ENCODE measurements around the gene NAA40. TPM values are rescaled to one million over a fixed set of nuclear protein-coding genes. Genes with fewer than 3 reads are reported as not detected.

Gene NAA40
- total and polyA plus RNA-seq, 2 of the 4 experiments (the other 2 are of a cell fraction) = 15.2 to 24.7 TPM

- H2AFZ ChIP-seq (replicated peaks; ENCODE audit: low read length, poor library complexity) = no peak overlapping the region
- H3K9me3 ChIP-seq (ENCODE audit: control insufficient read depth, insufficient read depth, low read length) = no peaks in the 10 kb centered on the region
- peaks cover 21% of the 10 kb centered on the region for H3K4me1 ChIP-seq (ENCODE audit: control insufficient read depth, insufficient read depth, low read length)
- ATAC-seq (ENCODE audit: low read depth) (no peak), DNase-seq (no peak)
- POLR2A ChIA-PET (ENCODE audit: unreplicated experiment) = no interaction called here
- H2AK5ac ChIP-seq (ENCODE audit: low read depth, low read length) = no peak overlapping the region
- 98% methylated on average over 7 of the region's 34 CpGs; no CpG with 5 or more reads in 1 of the 2 experiments for WGBS, 2 experiments (ENCODE audit: extremely low coverage in 2 of 2, insufficient read length in 1 of 2)
- H3K36me3 ChIP-seq (ENCODE audit: control insufficient read depth, insufficient read depth, low read length) = peaks cover 4% of the 10 kb centered on the region; the same call in 1 of the 2 replicates
- no TSS peak for BruUV-seq (replicated peaks)
- H3K27ac ChIP-seq (ENCODE audit: insufficient read depth, low read length) = no peak overlapping the region
- no peak overlapping the region for H3K23ac ChIP-seq (ENCODE audit: low read depth, low read length)
- peak overlapping the region; percentile 50 for H2AK9ac ChIP-seq (replicated peaks; ENCODE audit: low read depth, low read length, poor library complexity)
- H3K4ac ChIP-seq (ENCODE audit: low read depth, low read length) = no peak overlapping the region
- no peak overlapping the region for H2BK20ac ChIP-seq (ENCODE audit: low read depth, low read length)
- H2BK5ac ChIP-seq (ENCODE audit: low read depth, low read length, poor library complexity, severe bottlenecking) = no peak overlapping the region
- H4K91ac ChIP-seq (ENCODE audit: insufficient read depth, low read depth, low read length) = no peak overlapping the region
- H3K9me1 ChIP-seq (ENCODE audit: insufficient read depth, low read length) = peaks cover 6% of the 10 kb centered on the region
- H4K20me1 ChIP-seq (ENCODE audit: insufficient read depth, low read length) = no peaks in the 10 kb centered on the region
- intact Hi-C loops (cut with micrococcal nuclease) = no loop called here
- H3K9ac ChIP-seq (ENCODE audit: low read depth, low read length) = no peak overlapping the region
- no peak overlapping the region for H3K4me2 ChIP-seq (ENCODE audit: low read depth, low read length)
- no peak overlapping the region for H2BK15ac ChIP-seq (ENCODE audit: low read depth, low read length)
- dilution Hi-C loops (cut with HindIII; ENCODE audit: low sequenced_read_pairs, unreplicated experiment) = no loop called here
- no peak overlapping the region for H3K4me3 ChIP-seq (ENCODE audit: insufficient read depth, low read depth, low read length)
- no peak overlapping the region for H3K18ac ChIP-seq (ENCODE audit: low read depth, low read length)
- H2BK120ac ChIP-seq (ENCODE audit: low read depth, low read length) = no peak overlapping the region
- H3K56ac ChIP-seq (ENCODE audit: extremely low read depth, insufficient read depth, low read length) = no peak overlapping the region
- CTCF ChIA-PET = no interaction called here
- no peak overlapping the region for H4K5ac ChIP-seq (ENCODE audit: low read depth, low read length)
- no peak overlapping the region for H3K14ac ChIP-seq (replicated peaks; ENCODE audit: low read depth, low read length)
- no peak overlapping the region for H4K8ac ChIP-seq (ENCODE audit: low read depth in 2 of 2, low read length in 2 of 2)
- peaks cover 0 to 4% of the 10 kb centered on the region in 2 experiments; a peak in 2 of 4 replicates for H3K79me1 ChIP-seq (ENCODE audit: low read depth in 1 of 2, low read length in 2 of 2)
- H3K27me3 ChIP-seq (ENCODE audit: control insufficient read depth, insufficient read depth, low read length) = no peaks in the 10 kb centered on the region
- in situ Hi-C loops (cut with MboI; ENCODE audit: low sequenced_read_pairs) = no loop called here
- no peak for TF ChIP-seq SMC3 (IDR thresholded peaks at IDR 0.05; ENCODE audit: low read depth, low read length)
- TF ChIP-seq NFE2L2 (IDR thresholded peaks at IDR 0.05; ENCODE audit: low read depth, low read length) = no peak
- no peak for TF ChIP-seq ELK1 (IDR thresholded peaks at IDR 0.05; ENCODE audit: borderline replicate concordance, low read depth, low read length)
- TF ChIP-seq BHLHE40 (IDR thresholded peaks at IDR 0.05; ENCODE audit: low read depth, low read length) = no peak
- no peak for TF ChIP-seq RFX5 (IDR thresholded peaks at IDR 0.05; ENCODE audit: low read depth, low read length)
- TF ChIP-seq RCOR1 (IDR thresholded peaks at IDR 0.05; ENCODE audit: insufficient replicate concordance, low read length) = no peak
- no peak for TF ChIP-seq MXI1 (IDR thresholded peaks at IDR 0.05; ENCODE audit: borderline replicate concordance, low read depth, low read length)
- TF ChIP-seq MAZ (IDR thresholded peaks at IDR 0.05; ENCODE audit: borderline replicate concordance, low read depth, low read length) = no peak
- TF ChIP-seq FOS (IDR thresholded peaks at IDR 0.05; ENCODE audit: low read depth, low read length) = no peak
- TF ChIP-seq CEBPB (IDR thresholded peaks at IDR 0.05; ENCODE audit: low read depth, low read length) = no peak
- TF ChIP-seq MAFK (IDR thresholded peaks at IDR 0.05; ENCODE audit: low read depth, low read length) = no peak
- no peak for TF ChIP-seq CHD1 (IDR thresholded peaks at IDR 0.05; ENCODE audit: low read depth, low read length)
- no peak for TF ChIP-seq CTCF (conservative IDR thresholded peaks at IDR 0.05; ENCODE audit: low read depth, low read length)
- no peak for TF ChIP-seq POLR2A (IDR thresholded peaks at IDR 0.05; ENCODE audit: low read depth, low read length)
- no peak for TF ChIP-seq RAD21 (IDR thresholded peaks at IDR 0.05; ENCODE audit: low read length)
Measured at GRCh38 chr11:63913866-63914830, 24.7 kb upstream of the NAA40 start.
